HUES64 (cell line): Measurements from ENCODE around the gene PHLPP2.

Experiments
- H3K27ac ChIP-seq: 2 replicates; pipeline ENCODE4 v1.7.0; 2013; ENCODE audit warnings: low read depth, low read length, inconsistent platforms
- H3K27me3 ChIP-seq: 2 replicates; pipeline ENCODE4 v1.6.1; 2013; ENCODE audit warnings: mild to moderate bottlenecking, low read length; ENCODE audit not compliant: insufficient read depth
- H3K36me3 ChIP-seq: 2 replicates; pipeline ENCODE4 v1.6.1; 2013; ENCODE audit warnings: mild to moderate bottlenecking, low read length; ENCODE audit not compliant: insufficient read depth
- H3K4me1 ChIP-seq: 2 replicates; pipeline ENCODE4 v1.6.1; 2013; ENCODE audit warnings: mild to moderate bottlenecking, low read length, moderate library complexity; ENCODE audit not compliant: insufficient read depth
- H3K4me3 ChIP-seq: 2 replicates; pipeline ENCODE4 v1.5.1; 2013; ENCODE audit warnings: mild to moderate bottlenecking, low read length, moderate library complexity
- H3K9ac ChIP-seq: 2 replicates; pipeline ENCODE4 v1.6.1; 2013; ENCODE audit warnings: mild to moderate bottlenecking, low read depth, low read length
- H3K9me3 ChIP-seq: 2 replicates; pipeline ENCODE4 v1.6.1; 2013; ENCODE audit warnings: low read depth, low read length; ENCODE audit not compliant: insufficient read depth
- WGBS: fragments of 150-250, 120-280 bp; methylation state at CpG from one replicate; pipeline ENCODE4 v1.1.7; 2013; ENCODE audit warnings: missing lambda C conversion rate; 5-methylcytosine and 5-hydroxymethylcytosine counted together

Gene PHLPP2

DNA sequence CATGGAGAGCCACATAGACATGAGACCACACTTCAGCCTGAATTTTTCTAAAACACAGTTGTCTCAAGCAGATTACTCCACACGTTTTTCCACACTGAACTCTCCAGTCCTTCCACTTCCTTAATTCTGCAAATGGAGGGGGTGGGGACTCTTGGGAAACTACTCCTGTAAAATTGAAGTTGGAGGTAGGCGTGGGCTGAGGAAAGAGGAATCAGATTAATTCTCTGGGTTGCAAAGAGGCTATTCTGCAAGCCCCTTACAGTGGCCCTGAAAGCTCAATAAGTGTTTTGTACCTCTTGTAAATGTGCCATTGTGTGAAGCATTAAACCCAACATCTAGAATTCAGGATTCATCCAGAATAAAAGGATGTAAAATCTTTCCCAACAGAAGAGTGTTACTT, 88.9 kb downstream of the PHLPP2 start:
- peaks cover 30% of the 10 kb centered on the region for H3K36me3 ChIP-seq
- no peak overlapping the region for H3K27ac ChIP-seq
- WGBS: 55% methylated on average over 2 of the region's 2 CpGs
- peaks cover 12% of the 10 kb centered on the region for H3K4me1 ChIP-seq
- H3K9ac ChIP-seq: no peak overlapping the region
- H3K27me3 ChIP-seq: no peaks in the 10 kb centered on the region
- no peaks in the 10 kb centered on the region for H3K9me3 ChIP-seq
- no peak overlapping the region for H3K4me3 ChIP-seq

DNA sequence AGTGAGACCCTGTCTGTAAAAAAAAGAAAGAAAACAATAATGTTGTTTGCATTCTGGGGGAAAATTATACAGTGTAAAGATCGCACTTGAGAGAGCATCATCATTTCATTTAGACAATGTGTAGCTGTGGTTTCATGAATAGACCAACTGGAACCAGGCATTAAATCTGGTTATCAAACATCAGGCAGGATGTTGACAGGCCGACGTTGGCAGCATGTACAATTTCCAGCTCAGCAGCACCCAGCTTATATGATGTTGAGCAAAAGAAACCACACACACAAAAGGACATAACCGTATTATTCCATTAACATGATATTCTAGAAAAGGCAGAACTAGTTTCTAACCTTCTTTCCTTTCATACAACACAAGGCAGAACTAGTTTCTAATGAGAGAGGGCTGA, 92.7 kb downstream of the PHLPP2 start:
- H3K9ac ChIP-seq: no peak overlapping the region
- 96% methylated on average over 4 of the region's 4 CpGs for WGBS

DNA sequence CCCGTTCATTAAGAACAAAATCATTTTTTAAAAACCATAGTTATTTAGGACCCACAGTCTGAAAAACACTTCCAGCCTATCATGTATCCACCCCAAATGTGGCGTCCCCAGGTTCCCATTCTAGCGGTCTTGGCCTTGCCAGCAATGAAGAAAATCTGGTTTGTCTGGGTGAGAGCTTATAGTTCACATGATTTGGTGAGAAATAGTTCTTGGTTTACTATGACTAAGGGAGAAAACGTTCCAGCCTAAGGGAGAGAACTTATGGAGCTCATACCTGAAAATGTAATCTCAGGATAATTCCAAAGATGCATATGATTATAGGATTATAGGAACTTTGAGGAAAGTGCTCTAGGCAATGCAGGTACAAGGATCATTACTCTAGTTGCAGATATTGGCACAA, 93.7 kb downstream of the PHLPP2 start:
- H3K9ac ChIP-seq: no peak overlapping the region
- H3K36me3 ChIP-seq: peaks cover 41% of the 10 kb centered on the region
- no peak overlapping the region for H3K4me3 ChIP-seq
- peaks cover 11% of the 10 kb centered on the region for H3K27me3 ChIP-seq
- 96% methylated on average over 4 of the region's 4 CpGs for WGBS
- H3K9me3 ChIP-seq: no peaks in the 10 kb centered on the region
- no peak overlapping the region for H3K27ac ChIP-seq
- H3K4me1 ChIP-seq: peaks cover 4% of the 10 kb centered on the region

More for the DNA sequence above, 92.7 kb downstream of the PHLPP2 start:
- peaks cover 42% of the 10 kb centered on the region for H3K36me3 ChIP-seq
- H3K27me3 ChIP-seq: peaks cover 3% of the 10 kb centered on the region; the same call in 1 of the 2 replicates
- no peak overlapping the region for H3K4me3 ChIP-seq
- peaks cover 5% of the 10 kb centered on the region for H3K4me1 ChIP-seq
- no peaks in the 10 kb centered on the region for H3K9me3 ChIP-seq
- no peak overlapping the region for H3K27ac ChIP-seq

DNA sequence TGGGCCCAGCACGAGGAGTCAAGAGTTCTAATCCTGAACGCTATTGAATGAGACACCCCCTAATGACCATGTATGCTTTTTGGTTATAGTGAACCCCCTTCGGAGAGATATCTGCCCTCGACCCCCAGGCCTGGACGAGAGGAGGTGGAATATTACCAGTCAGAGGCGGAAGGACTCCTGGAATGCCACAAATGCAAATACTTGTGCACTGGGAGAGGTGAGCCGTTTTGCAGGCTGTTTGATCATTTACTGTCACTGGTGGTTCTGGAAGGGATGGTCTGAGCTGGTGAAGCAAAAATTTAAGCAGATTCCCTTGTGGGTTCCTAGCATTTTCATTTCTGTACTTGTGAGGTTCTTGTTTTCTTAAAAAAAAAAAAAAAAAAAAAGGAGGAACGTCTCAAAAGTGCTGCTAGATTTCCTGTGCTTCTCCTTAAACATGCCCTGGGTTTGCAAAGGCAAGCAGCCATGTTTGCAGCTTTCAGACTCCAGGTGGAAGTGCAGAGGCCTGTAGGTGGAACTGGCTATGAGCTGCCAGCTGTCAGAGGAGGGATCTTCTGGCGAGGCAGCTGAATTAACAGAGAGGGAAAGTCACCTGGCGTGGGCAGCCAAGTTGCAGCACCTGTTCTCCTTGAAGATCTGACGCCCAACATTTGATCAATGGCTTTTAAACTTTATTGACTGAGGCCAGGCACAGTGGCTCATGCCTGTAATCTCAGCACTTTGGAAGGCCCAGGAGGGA, 95.1 kb downstream of the PHLPP2 start:
- H3K9ac ChIP-seq: no peak overlapping the region
- H3K36me3 ChIP-seq: peaks cover 36% of the 10 kb centered on the region
- H3K4me3 ChIP-seq: no peak overlapping the region
- 77% methylated on average over 11 of the region's 11 CpGs for WGBS
- peaks cover 4% of the 10 kb centered on the region for H3K4me1 ChIP-seq
- no peaks in the 10 kb centered on the region for H3K9me3 ChIP-seq
- no peak overlapping the region for H3K27ac ChIP-seq
- H3K27me3 ChIP-seq: peaks cover 11% of the 10 kb centered on the region

DNA sequence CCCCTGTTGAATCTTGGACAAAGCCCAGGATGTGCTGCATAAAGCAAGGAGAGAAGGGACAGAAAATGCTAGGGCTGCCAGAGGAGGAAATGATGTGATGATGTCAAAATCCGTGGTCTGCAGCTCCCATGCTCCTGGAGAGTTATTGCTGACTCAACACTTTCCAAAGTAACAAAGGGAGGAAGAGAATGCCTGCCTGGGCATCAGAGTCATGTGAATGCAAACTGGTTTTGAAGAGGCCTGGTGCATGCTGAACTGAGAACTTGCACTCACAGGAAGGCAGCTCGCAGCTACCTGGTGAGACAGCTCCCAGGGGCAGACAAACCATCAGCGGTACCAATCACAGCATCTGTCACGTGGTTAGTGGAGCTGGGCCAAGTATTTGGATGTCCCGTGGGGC, 95.7 kb downstream of the PHLPP2 start:
- Histone ChIP-seq H3K4me3 (no peak overlapping the region), H3K27ac (no peak overlapping the region), H3K9me3 (no peaks in the 10 kb centered on the region), H3K27me3 (peaks cover 11% of the 10 kb centered on the region), H3K9ac (no peak overlapping the region), H3K36me3 (peaks cover 29% of the 10 kb centered on the region), H3K4me1 (peaks cover 4% of the 10 kb centered on the region)
- WGBS: 74% methylated on average over 5 of the region's 5 CpGs

DNA sequence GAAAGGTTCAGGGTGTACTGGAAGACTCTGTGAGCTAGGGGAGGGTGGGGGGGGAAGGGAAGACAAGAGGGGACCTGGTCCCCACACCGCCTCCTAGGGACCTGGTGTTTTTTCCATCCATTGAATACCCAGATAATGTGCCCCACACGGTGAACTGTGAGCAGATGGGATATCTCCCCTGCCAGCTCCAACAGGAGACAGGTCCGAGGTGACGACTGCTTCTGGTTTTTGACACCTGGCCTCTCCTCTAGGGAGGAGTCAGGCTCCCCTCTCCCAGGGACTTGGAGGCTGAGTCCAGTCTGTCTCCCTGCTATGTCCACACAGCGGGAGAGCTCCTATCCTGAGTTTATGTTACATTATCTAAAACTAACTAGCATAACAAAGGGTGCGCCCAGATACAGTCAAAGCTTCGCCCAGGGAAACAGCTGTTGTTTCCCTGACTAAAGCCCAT, 96.7 kb downstream of the PHLPP2 start:
- peaks cover 11% of the 10 kb centered on the region for H3K27me3 ChIP-seq
- WGBS: 66% methylated on average over 7 of the region's 7 CpGs
- H3K4me3 ChIP-seq: peak overlapping the region; percentile 94

DNA sequence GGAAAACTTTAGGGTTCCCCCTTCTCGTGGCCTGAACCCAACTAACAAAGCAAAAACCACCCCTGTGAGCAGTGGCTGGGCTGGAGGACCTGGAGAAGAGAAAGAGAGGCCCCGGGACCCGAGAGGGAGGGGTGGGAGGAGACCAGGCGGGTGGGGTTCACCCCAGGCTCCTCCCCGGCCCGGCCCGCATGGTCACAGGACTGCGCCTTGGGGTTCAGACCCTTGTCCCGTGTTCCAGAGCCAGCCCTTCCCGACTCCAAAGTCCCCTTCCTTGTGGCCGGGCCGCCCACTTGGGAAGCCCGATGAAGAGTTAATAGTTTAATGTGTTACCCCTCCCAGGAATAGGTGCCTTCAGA, 97.7 kb downstream of the PHLPP2 start:
- H3K27ac ChIP-seq: no peak overlapping the region
- WGBS: 49% methylated on average over 12 of the region's 13 CpGs
- peak overlapping the region; percentile 90 for H3K9ac ChIP-seq
- no peaks in the 10 kb centered on the region for H3K9me3 ChIP-seq
- peaks cover 22% of the 10 kb centered on the region for H3K36me3 ChIP-seq
- H3K4me1 ChIP-seq: peaks cover 4% of the 10 kb centered on the region
- peaks cover 11% of the 10 kb centered on the region for H3K27me3 ChIP-seq
- peak overlapping the region; percentile 94 for H3K4me3 ChIP-seq

More for the DNA sequence above, 96.7 kb downstream of the PHLPP2 start:
- no peak overlapping the region for H3K27ac ChIP-seq
- peaks cover 4% of the 10 kb centered on the region for H3K4me1 ChIP-seq
- peaks cover 27% of the 10 kb centered on the region for H3K36me3 ChIP-seq
- no peaks in the 10 kb centered on the region for H3K9me3 ChIP-seq
- no peak overlapping the region for H3K9ac ChIP-seq

DNA sequence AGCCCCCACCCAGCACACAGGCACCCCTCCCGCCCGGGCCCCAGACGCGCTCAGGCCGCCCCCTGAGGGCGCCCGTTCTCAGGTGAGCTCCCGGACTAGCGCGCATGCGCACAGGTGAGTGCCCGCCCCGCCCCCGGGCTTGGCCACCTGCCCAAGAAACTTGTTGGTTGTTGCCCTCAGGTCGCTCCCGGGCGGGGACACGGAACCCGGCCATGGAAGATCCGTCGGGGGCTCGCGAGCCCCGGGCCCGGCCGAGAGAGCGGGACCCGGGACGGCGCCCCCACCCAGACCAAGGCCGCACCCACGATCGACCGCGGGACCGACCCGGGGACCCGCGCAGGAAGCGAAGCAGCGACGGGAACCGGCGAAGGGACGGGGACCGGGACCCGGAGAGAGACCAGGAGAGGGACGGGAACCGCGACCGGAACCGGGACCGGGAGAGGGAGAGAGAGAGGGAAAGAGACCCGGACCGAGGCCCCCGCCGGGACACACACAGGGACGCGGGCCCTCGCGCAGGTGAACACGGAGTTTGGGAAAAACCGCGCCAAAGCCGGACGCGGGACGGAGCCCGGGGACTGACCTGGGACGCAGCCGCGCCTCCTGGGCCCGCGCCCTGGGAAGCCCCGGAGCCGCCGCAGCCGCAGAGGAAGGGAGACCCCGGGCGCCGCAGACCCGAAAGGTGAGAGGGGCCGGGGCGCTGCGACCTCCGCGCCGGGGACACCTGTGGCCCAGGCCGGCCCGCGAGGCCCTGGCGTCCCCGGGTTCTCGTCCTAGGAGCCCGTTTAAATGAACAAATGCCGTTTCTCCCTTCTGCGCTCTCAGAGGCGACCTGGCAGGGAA, 98.3 kb downstream of the PHLPP2 start, which contains the start of gene MARVELD3:
Gene MARVELD3 (plus strand): TSS at position 167 of the 840 bp plus-strand sequence. CDS start 46 bp downstream, at position 213.
- peak within 1 kb of the TSS; percentile 90 for H3K9ac ChIP-seq
- H3K36me3 ChIP-seq: peaks cover 18% of the 10 kb centered on the region
- WGBS: under 1% methylated on average over 98 of the region's 98 CpGs
- peak within 1 kb of the TSS; percentile 94 for H3K4me3 ChIP-seq
- H3K27ac ChIP-seq: no peak within 1 kb of the TSS
- peaks cover 11% of the 10 kb centered on the region for H3K27me3 ChIP-seq
- H3K4me1 ChIP-seq: peaks cover 4% of the 10 kb centered on the region
- H3K9me3 ChIP-seq: no peaks in the 10 kb centered on the region

DNA sequence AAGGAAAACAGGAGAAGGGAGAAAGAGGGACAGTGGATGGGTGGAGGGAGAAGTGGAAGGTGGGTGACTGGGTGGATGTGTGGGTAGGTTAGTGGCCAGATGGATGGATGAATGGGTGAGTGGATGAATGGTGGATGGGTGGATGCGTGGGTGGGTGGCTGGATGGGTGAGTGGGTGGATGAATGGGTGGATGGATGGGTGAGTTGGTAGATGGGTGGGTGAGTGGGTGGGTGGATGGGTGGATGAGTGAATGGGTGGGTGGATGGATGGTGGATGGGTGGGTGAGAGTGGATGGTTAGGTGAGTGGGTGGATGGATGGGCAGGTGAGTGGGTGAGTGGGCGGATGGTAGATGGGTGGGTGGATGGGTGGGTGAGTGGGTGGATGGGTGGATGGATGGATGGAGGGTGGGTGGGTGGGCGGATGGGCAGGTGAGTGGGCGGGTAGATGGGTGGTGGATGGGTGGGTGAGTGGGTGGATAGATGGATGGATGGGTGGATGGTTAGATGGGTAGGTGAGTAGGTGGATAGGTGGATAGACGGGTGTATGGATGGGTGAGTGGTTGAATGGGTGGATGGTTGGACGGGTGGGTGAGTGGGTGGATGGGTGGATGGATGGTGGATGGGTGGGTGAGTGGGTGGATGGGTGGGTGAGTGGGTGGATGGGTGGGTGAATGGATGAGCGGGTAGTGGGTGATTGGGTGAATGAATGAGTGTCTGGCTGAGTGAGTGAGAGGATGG, 99.2 kb downstream of the PHLPP2 start:
- Histone ChIP-seq H3K27ac (no peak overlapping the region), H3K36me3 (peaks cover 10% of the 10 kb centered on the region; the same call in 1 of the 2 replicates), H3K4me1 (peaks cover 4% of the 10 kb centered on the region), H3K9ac (no peak overlapping the region), H3K9me3 (no peaks in the 10 kb centered on the region), H3K27me3 (peaks cover 11% of the 10 kb centered on the region), H3K4me3 (peak overlapping the region; percentile 94)
- 91% methylated on average over 7 of the region's 7 CpGs for WGBS

DNA sequence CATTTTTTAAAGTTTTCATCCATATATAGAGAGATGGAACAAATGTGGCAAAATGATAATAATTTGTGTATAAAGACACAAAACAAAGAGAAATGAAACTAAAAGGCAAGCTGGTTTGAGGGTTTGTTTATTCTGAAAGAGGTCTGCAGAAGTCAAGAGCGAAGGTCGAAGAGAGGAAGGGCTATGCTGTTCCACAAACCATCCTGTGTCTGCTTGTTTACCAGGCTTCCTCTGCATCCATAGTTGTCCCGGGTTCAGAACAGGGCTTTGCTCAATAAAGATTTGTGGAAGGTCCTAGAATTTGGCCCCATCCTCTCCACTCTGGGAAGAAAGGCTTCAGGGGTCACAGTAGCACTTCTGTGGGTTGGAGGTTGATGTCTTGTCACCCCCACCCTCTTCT, 100.9 kb downstream of the PHLPP2 start:
- Histone ChIP-seq H3K4me3 (no peak overlapping the region), H3K27me3 (peaks cover 11% of the 10 kb centered on the region)
- 82% methylated on average over 3 of the region's 3 CpGs for WGBS

DNA sequence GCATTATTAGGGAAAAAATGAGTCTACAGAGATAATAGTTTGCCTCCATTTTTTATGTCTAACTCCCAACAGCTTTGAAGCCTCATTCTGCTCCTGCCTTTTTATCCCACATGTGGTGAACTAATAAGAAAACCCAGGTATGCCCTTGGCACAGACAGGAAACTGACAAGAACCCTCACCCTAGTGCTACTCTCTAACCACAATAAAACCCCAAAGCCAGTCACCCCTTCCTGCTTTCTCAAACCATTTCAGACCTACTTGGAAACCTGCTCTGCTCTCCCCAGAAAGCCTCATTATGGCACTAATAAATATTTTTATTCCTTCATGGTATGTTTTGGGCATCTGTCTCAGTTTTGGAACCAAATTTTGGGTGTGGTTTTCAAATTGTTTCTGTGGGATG, 102.4 kb downstream of the PHLPP2 start:
- H3K4me3 ChIP-seq: no peak overlapping the region
- H3K9ac ChIP-seq: no peak overlapping the region
- H3K27me3 ChIP-seq: peaks cover 11% of the 10 kb centered on the region
- no peaks in the 10 kb centered on the region for H3K9me3 ChIP-seq
- H3K36me3 ChIP-seq: no peaks in the 10 kb centered on the region
- H3K27ac ChIP-seq: no peak overlapping the region
- no peaks in the 10 kb centered on the region for H3K4me1 ChIP-seq

More for the DNA sequence above, 100.9 kb downstream of the PHLPP2 start:
- no peak overlapping the region for H3K27ac ChIP-seq
- H3K4me1 ChIP-seq: no peaks in the 10 kb centered on the region; the same call in 1 of the 2 replicates
- no peaks in the 10 kb centered on the region for H3K9me3 ChIP-seq
- no peak overlapping the region for H3K9ac ChIP-seq
- H3K36me3 ChIP-seq: no peaks in the 10 kb centered on the region
